Measurements from ENCODE around the gene SETD1A.

The SETD1A gene

GRCh38 chr16:30951193-30951592 lies 6.4 kb upstream of the SETD1A start:
- Histone ChIP-seq H3K27me3 (ENCODE audit: insufficient read depth, poor library complexity, severe bottlenecking) (no peaks in the 10 kb centered on the region), H3K4me3 (replicated peaks; ENCODE audit: insufficient read depth, low read length) (no peak overlapping the region), H3K27ac (replicated peaks) (no peak overlapping the region; the same call in 1 of the 2 replicates)
- no peak for TF ChIP-seq POLR2AphosphoS5 (IDR thresholded peaks at IDR 0.05; ENCODE audit: low read depth)
- TF ChIP-seq GABPA (IDR thresholded peaks at IDR 0.05; ENCODE audit: low read depth), result no peak
- TF ChIP-seq, protein P1, sequence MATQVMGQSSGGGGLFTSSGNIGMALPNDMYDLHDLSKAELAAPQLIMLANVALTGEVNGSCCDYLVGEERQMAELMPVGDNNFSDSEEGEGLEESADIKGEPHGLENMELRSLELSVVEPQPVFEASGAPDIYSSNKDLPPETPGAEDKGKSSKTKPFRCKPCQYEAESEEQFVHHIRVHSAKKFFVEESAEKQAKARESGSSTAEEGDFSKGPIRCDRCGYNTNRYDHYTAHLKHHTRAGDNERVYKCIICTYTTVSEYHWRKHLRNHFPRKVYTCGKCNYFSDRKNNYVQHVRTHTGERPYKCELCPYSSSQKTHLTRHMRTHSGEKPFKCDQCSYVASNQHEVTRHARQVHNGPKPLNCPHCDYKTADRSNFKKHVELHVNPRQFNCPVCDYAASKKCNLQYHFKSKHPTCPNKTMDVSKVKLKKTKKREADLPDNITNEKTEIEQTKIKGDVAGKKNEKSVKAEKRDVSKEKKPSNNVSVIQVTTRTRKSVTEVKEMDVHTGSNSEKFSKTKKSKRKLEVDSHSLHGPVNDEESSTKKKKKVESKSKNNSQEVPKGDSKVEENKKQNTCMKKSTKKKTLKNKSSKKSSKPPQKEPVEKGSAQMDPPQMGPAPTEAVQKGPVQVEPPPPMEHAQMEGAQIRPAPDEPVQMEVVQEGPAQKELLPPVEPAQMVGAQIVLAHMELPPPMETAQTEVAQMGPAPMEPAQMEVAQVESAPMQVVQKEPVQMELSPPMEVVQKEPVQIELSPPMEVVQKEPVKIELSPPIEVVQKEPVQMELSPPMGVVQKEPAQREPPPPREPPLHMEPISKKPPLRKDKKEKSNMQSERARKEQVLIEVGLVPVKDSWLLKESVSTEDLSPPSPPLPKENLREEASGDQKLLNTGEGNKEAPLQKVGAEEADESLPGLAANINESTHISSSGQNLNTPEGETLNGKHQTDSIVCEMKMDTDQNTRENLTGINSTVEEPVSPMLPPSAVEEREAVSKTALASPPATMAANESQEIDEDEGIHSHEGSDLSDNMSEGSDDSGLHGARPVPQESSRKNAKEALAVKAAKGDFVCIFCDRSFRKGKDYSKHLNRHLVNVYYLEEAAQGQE (IDR thresholded peaks at IDR 0.05; ENCODE audit: insufficient replicate concordance, low read depth), result no peak
- no peak for TF ChIP-seq SPI1 (IDR thresholded peaks at IDR 0.05; ENCODE audit: borderline replicate concordance, low read depth)
- TF ChIP-seq, protein P2, sequence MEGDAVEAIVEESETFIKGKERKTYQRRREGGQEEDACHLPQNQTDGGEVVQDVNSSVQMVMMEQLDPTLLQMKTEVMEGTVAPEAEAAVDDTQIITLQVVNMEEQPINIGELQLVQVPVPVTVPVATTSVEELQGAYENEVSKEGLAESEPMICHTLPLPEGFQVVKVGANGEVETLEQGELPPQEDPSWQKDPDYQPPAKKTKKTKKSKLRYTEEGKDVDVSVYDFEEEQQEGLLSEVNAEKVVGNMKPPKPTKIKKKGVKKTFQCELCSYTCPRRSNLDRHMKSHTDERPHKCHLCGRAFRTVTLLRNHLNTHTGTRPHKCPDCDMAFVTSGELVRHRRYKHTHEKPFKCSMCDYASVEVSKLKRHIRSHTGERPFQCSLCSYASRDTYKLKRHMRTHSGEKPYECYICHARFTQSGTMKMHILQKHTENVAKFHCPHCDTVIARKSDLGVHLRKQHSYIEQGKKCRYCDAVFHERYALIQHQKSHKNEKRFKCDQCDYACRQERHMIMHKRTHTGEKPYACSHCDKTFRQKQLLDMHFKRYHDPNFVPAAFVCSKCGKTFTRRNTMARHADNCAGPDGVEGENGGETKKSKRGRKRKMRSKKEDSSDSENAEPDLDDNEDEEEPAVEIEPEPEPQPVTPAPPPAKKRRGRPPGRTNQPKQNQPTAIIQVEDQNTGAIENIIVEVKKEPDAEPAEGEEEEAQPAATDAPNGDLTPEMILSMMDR (IDR thresholded peaks at IDR 0.05; ENCODE audit: insufficient read depth, low read length), result no peak
- no peak for DNase-seq (ENCODE audit: low read depth in 1 of 2, low spot score in 1 of 2)

DNA sequence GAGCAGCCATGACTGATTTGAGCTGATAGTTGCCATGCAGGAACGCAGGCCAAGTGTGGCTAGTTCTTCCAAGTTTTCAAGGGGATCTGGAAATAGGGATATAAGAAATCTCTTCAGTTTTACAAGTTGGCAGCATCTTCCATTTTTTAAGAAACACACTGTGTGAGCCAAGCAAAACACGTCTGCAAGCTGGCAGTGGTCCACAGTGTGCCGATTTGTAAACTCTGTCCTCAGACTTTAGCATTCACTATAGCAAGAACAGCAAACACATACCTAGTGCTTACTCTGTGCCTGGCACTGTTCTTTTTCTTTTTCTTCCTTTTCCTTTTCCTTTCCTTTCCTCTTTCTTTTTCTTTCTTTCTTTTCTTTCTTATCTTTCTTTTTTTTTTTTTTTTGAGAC lies 5.8 kb upstream of the SETD1A start:
- TF ChIP-seq GABPA (IDR thresholded peaks at IDR 0.05; ENCODE audit: low read depth), result no peak
- TF ChIP-seq, protein P2 (IDR thresholded peaks at IDR 0.05; ENCODE audit: insufficient read depth, low read length), result no peak
- TF ChIP-seq, protein P1 (IDR thresholded peaks at IDR 0.05; ENCODE audit: insufficient replicate concordance, low read depth), result no peak
- no peak for TF ChIP-seq POLR2AphosphoS5 (IDR thresholded peaks at IDR 0.05; ENCODE audit: low read depth)
- no peak for TF ChIP-seq SPI1 (IDR thresholded peaks at IDR 0.05; ENCODE audit: borderline replicate concordance, low read depth)
- Histone ChIP-seq H3K27ac (replicated peaks) (no peak overlapping the region), H3K4me3 (replicated peaks; ENCODE audit: insufficient read depth, low read length) (no peak overlapping the region), H3K27me3 (ENCODE audit: insufficient read depth, poor library complexity, severe bottlenecking) (no peaks in the 10 kb centered on the region)
- no peak for DNase-seq (ENCODE audit: low read depth in 1 of 2, low spot score in 1 of 2)

- TF ChIP-seq GABPA (IDR thresholded peaks at IDR 0.05; ENCODE audit: low read depth) (no peak), SPI1 (IDR thresholded peaks at IDR 0.05; ENCODE audit: borderline replicate concordance, low read depth) (no peak), POLR2AphosphoS5 (IDR thresholded peaks at IDR 0.05; ENCODE audit: low read depth) (no peak)
- TF ChIP-seq, protein P2 (IDR thresholded peaks at IDR 0.05; ENCODE audit: insufficient read depth, low read length), result no peak
- TF ChIP-seq, protein P1 (IDR thresholded peaks at IDR 0.05; ENCODE audit: insufficient replicate concordance, low read depth), result no peak
- Histone ChIP-seq H3K4me3 (replicated peaks; ENCODE audit: insufficient read depth, low read length) (no peak overlapping the region), H3K27me3 (ENCODE audit: insufficient read depth, poor library complexity, severe bottlenecking) (no peaks in the 10 kb centered on the region), H3K27ac (replicated peaks) (peak overlapping the region; percentile 17; the same call in 1 of the 2 replicates)
- DNase-seq (ENCODE audit: low read depth in 1 of 2, low spot score in 1 of 2), result no peak
Measured at GRCh38 chr16:30953111-30953510, 4.4 kb upstream of the SETD1A start.
